ENCODE results near the gene NEMP2.

Gene NEMP2

DNA sequence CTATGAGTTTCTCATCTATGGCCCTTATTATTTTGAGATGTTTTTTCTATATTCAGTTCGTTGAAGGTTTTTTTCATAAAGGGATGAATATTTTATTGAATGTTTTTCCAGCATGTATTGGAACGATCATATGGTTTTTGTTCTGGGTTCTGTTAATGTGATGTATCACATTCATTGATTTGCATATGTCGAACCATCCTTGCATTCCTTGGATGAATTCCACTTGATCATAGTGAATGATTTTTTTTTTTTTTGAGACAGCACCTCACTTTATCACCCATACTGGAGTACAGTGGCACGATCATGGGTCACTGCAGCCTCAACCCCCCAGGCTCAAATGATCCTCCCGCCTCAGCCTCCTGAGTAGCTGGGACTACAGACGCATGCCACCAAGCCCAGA is 5.5 kb upstream of the NEMP2 start:
- Mint-ChIP-seq H3K4me1 (ENCODE audit: low read depth) (peaks cover 22% of the 10 kb centered on the region), H3K9me3 (peaks cover 61% of the 10 kb centered on the region), H3K27me3 (no peaks in the 10 kb centered on the region), H3K4me3 (no peak overlapping the region), H3K27ac (no peak overlapping the region), H3K36me3 (ENCODE audit: low read depth) (peaks cover 68% of the 10 kb centered on the region)
- no peak for DNase-seq

DNA sequence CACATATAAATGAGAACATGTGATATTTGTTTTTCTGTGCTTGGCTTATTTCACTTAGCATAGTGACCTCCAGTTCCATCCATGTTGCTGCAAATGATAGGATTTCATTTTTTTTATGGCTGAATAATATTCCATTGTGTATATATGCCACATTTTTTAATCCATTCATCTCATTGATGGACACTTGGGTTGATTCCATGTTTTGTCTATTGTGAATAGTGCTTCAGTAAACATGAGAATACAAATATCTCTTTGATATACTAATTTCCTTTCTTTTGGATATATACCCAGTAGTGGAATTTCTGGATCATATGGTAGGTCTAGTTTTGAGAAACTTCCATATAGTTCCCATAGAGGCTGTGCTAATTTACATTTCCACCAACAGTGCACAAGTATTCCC is 3.7 kb upstream of the NEMP2 start:
- Mint-ChIP-seq H3K27me3 (no peaks in the 10 kb centered on the region), H3K36me3 (ENCODE audit: low read depth) (peaks cover 81% of the 10 kb centered on the region), H3K4me1 (ENCODE audit: low read depth) (peaks cover 26% of the 10 kb centered on the region), H3K4me3 (no peak overlapping the region), H3K9me3 (peaks cover 61% of the 10 kb centered on the region), H3K27ac (no peak overlapping the region)
- no peak for DNase-seq

DNA sequence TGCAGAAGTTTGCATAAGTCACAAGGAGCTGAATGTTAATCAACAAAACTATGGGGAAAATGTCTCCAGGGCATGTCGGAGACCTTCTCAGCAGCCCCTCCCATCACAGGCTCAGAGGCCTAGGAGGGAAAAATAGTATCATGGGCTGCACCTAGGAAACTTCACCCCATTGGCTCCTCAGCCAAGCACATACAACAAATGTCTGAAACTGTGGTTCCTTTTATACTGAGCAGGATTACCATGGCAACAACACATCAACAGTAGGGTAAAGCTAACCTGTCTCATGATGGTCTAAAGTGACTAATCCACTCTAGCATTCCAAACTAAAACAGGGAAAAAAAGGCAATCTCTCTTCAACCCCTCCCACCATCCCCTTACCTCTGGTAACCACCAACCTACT is 3.2 kb upstream of the NEMP2 start:
- Mint-ChIP-seq H3K4me1 (ENCODE audit: low read depth) (peaks cover 30% of the 10 kb centered on the region), H3K27ac (no peak overlapping the region), H3K9me3 (peaks cover 59% of the 10 kb centered on the region), H3K36me3 (ENCODE audit: low read depth) (peaks cover 82% of the 10 kb centered on the region), H3K4me3 (no peak overlapping the region), H3K27me3 (no peaks in the 10 kb centered on the region)
- DNase-seq = no peak

DNA sequence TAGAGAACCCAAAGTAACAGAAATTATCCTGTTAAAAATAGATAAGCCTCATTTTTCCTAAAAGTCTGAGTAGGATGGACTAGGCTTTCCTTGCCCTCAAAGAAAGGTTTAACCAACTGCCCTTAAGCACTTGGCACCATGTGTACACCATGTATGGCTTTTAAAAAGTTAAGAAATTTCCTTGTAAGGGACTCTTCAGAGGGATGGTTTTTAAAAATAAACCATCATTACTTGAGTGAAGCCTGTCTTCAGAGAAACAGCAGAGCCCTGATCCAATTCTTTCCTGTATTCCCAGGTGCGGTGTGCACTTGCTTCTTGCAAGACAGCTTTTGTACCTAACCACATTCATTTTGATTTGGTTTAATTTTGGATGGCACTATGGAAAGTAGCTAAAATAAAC is 1.1 kb upstream of the NEMP2 start:
- Mint-ChIP-seq H3K36me3 (ENCODE audit: low read depth) (peaks cover 65% of the 10 kb centered on the region), H3K27me3 (no peaks in the 10 kb centered on the region), H3K27ac (peak overlapping the region; percentile 90), H3K4me1 (ENCODE audit: low read depth) (peaks cover 50% of the 10 kb centered on the region), H3K9me3 (peaks cover 38% of the 10 kb centered on the region), H3K4me3 (peak overlapping the region; percentile 96)
- DNase-seq = no peak

DNA sequence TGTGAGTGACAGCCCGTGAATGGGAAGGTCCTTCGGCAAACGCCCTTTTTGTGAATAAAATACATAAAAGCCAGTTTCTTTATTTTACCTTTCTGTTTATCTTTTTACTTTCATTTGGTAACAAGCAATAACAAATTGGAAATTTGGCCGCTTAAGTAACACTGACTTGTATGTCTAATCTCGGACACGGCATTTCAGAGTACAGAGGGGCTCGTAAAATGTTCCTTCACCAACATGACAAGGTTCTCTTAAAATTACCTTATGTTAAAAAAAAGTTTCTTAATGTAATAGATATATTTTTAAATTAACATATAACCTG is 558 bp upstream of the NEMP2 start:
- H3K27me3 Mint-ChIP-seq = no peaks in the 10 kb centered on the region
- peaks cover 60% of the 10 kb centered on the region for H3K36me3 Mint-ChIP-seq (ENCODE audit: low read depth)
- no peak for DNase-seq
- H3K9me3 Mint-ChIP-seq = peaks cover 33% of the 10 kb centered on the region
- H3K4me3 Mint-ChIP-seq = peak overlapping the region; percentile 96
- peak overlapping the region; percentile 96 for H3K27ac Mint-ChIP-seq
- peaks cover 55% of the 10 kb centered on the region for H3K4me1 Mint-ChIP-seq (ENCODE audit: low read depth)

DNA sequence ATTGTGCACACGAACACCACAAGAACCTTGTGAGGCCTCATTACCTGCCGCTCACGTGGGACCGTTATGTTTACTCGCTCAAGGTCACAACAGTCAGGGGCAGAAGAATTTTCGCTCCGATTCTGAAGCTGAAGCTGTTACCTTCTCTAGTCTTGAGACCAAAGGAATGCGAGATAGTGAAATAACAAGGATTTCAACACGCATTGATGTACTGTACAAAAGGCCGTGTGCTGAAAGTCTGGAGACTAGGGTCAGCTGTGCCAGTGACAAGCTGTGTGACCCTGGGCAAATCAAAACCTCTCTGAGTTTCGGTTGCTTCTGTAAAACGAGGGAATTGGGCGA is 583 bp downstream of the NEMP2 start:
- Mint-ChIP-seq H3K4me1 (ENCODE audit: low read depth) (peaks cover 67% of the 10 kb centered on the region), H3K27ac (peak overlapping the region; percentile 100), H3K27me3 (no peaks in the 10 kb centered on the region), H3K4me3 (peak overlapping the region; percentile 96), H3K36me3 (ENCODE audit: low read depth) (peaks cover 53% of the 10 kb centered on the region), H3K9me3 (peaks cover 25% of the 10 kb centered on the region)
- no peak for DNase-seq

DNA sequence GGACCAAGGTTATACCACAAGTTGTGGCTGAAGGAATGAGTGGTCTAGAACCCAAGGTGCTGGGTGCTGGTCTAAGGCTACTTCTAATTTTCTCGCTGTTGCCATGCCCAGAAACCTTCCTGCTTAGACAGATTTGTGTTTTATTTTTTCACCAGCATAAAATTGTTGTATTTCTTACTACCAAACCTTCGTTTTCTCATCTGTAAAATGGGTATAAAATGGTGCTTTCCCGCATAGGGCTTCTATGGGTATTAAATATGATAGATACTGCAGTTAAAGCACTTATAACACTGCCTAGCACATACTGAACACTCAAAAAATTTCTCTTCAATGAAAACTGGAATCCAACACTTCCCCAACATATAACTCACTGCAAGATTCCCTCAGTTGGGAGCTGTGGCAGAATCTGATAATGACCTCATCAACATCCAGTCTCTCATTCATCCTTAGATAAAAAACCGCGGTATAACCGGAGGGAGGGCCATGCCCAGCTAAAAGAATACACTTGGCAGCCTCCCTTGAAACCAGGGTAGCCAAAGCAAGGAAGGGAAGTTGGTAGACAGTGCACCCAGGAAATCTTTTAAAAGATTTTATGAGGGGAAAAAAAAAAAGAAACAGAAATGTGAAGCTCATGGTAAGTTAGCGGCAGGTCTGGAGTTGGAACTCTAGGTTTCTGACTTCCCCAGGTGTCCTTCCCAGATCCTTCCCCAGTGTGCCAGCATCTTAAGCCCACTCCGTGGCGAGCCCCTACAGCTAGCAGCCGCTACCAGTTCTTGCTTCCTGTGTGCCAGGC is 1.2 kb downstream of the NEMP2 start:
- H3K4me3 Mint-ChIP-seq = peak overlapping the region; percentile 96
- peaks cover 71% of the 10 kb centered on the region for H3K4me1 Mint-ChIP-seq (ENCODE audit: low read depth)
- H3K9me3 Mint-ChIP-seq = peaks cover 19% of the 10 kb centered on the region
- H3K27me3 Mint-ChIP-seq = no peaks in the 10 kb centered on the region
- DNase-seq = peak; percentile 69
- H3K36me3 Mint-ChIP-seq (ENCODE audit: low read depth) = peaks cover 47% of the 10 kb centered on the region
- H3K27ac Mint-ChIP-seq = peak overlapping the region; percentile 100

DNA sequence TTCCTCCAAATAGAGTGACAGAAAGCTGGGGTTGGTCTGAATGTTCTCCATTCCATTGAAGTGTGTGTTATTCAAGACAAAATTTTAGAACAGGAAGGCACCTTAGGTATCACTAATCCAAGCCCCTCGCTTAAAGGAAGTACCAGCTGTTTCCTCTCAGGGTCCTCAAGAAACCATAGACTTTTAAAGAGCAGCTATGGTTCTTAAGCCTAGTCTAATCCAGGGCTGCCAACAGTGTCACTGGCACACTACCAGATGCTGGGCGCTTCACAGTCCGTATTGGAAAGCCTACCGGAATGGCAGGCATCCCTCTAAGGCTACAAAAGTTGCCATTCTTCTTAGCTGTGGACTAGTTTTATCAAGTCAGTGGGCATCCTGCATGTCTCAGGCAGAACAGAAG is 1.9 kb downstream of the NEMP2 start:
- Mint-ChIP-seq H3K9me3 (peaks cover 13% of the 10 kb centered on the region), H3K27me3 (no peaks in the 10 kb centered on the region), H3K27ac (peak overlapping the region; percentile 100), H3K4me1 (ENCODE audit: low read depth) (peaks cover 76% of the 10 kb centered on the region), H3K4me3 (peak overlapping the region; percentile 96), H3K36me3 (ENCODE audit: low read depth) (peaks cover 39% of the 10 kb centered on the region)
- DNase-seq = no peak

DNA sequence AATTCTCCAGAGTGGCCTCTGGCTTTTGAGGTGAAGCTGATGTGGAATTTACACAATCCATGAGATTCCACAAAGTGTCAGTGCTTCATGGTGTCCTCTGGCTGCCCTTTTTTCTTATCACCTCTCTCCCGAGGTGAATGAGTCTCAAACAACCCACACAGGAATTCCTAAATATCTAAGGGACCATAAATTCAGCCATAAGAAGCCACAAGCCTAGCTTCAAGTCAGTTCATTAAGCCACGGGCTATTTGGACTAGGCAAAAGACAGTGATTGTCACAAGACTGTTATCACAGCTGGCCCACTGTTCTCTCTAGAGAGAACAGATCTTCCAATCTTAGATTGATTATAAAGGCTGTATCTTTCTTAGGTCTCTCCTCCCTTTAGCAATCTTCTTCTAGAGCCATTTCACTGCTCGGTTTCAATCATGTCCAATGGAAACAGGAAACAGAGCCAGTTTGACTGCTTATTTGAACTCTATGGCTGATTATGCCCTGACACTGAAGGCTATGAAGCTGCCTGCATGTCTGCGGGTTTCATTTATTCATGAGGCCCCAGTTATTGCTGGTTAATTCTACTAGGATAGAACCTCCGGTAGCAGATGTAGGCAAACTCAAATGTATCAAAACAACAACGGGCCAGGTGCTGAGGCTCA is 4.1 kb downstream of the NEMP2 start:
- Mint-ChIP-seq H3K36me3 (ENCODE audit: low read depth) (peaks cover 17% of the 10 kb centered on the region), H3K27me3 (no peaks in the 10 kb centered on the region), H3K4me1 (ENCODE audit: low read depth) (peaks cover 72% of the 10 kb centered on the region), H3K9me3 (no peaks in the 10 kb centered on the region), H3K4me3 (no peak overlapping the region), H3K27ac (peak overlapping the region; percentile 75)
- DNase-seq = no peak

DNA sequence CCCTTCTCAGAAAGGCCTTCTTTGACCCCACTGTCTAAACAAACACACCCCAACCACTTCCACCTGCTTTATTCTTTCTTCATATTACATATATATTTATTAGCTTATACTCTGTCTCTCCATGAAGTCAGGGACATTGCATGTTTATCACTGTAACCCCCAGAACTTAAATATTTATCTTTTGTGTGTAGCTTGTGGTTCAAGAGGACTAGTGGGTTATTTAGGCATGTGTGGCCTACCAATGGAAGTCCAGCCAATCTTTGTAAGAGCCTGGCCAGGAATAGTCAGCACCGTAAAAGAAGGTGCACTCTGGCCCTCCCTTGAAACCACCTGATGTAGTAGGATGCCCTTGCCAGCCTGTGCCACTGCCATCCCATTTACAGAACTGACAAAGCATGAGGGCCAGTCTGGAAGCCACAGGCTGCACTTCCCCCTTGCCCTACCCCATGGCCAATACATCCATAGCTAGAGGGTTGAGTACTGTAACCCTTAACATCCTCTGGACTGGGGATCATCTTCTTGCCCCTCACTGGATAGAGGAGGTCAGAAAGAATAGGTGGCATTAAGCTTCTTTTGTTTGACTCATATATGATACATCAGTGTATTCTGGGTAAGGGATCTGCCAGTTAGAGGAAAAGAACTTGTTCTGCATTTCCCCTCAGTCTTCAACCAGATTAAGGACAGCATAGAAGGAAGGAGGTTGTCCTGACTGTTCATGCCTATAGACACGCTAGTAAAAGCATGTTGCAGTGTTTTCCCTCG is 4.9 kb downstream of the NEMP2 start:
- no peak for DNase-seq
- peak overlapping the region; percentile 75 for H3K27ac Mint-ChIP-seq
- no peaks in the 10 kb centered on the region for H3K27me3 Mint-ChIP-seq
- H3K36me3 Mint-ChIP-seq (ENCODE audit: low read depth) = peaks cover 15% of the 10 kb centered on the region
- H3K9me3 Mint-ChIP-seq = no peaks in the 10 kb centered on the region
- H3K4me1 Mint-ChIP-seq (ENCODE audit: low read depth) = peaks cover 78% of the 10 kb centered on the region
- H3K4me3 Mint-ChIP-seq = no peak overlapping the region

DNA sequence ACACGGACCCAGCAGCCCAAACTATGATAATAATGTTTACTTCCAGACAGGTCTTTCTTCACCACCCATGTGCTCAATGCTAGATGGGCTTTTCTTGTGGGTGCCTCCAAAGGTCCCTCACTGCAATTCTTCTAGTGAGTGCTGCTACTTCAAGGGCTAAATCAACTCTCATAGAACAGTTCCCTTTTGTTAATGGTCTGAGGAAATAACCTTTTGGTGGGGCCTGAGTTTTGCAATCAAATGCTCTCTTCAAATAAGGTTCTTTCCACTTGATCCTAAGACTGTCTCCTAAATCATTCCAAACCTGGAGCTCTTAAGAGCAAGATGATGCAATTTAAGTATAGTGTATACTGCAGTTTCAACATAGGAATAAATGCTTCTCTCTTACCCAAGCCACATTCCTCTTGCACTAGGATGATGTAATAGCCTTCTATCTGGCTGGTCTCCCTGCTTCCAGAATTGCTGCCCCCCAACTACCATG is 6.0 kb downstream of the NEMP2 start:
- H3K36me3 Mint-ChIP-seq (ENCODE audit: low read depth) = peaks cover 18% of the 10 kb centered on the region
- H3K27ac Mint-ChIP-seq = no peak overlapping the region
- no peaks in the 10 kb centered on the region for H3K9me3 Mint-ChIP-seq
- DNase-seq = no peak
- peaks cover 77% of the 10 kb centered on the region for H3K4me1 Mint-ChIP-seq (ENCODE audit: low read depth)
- H3K4me3 Mint-ChIP-seq = no peak overlapping the region
- H3K27me3 Mint-ChIP-seq = no peaks in the 10 kb centered on the region

DNA sequence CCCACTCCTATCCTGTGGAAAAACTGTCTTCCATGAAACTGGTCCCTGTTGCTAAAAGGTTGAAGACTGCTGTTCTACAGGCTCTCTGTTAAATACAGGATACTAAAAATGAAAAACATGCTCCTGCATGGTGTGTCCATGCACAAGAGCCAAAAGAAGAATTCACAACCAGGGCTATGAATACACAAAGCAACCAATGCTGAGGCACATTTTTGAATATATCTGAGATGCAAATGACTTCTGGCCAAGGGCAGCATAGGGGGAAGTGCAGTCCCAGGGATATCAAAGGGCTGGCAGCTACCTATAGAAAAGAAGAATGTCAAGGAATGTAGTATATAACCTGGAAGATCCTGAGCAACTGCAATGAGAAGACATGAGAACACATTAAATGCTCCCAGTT is 6.6 kb downstream of the NEMP2 start:
- peaks cover 18% of the 10 kb centered on the region for H3K36me3 Mint-ChIP-seq (ENCODE audit: low read depth)
- H3K27ac Mint-ChIP-seq = no peak overlapping the region
- no peak for DNase-seq
- H3K4me3 Mint-ChIP-seq = no peak overlapping the region
- H3K27me3 Mint-ChIP-seq = no peaks in the 10 kb centered on the region
- H3K4me1 Mint-ChIP-seq (ENCODE audit: low read depth) = peaks cover 70% of the 10 kb centered on the region
- no peaks in the 10 kb centered on the region for H3K9me3 Mint-ChIP-seq

DNA sequence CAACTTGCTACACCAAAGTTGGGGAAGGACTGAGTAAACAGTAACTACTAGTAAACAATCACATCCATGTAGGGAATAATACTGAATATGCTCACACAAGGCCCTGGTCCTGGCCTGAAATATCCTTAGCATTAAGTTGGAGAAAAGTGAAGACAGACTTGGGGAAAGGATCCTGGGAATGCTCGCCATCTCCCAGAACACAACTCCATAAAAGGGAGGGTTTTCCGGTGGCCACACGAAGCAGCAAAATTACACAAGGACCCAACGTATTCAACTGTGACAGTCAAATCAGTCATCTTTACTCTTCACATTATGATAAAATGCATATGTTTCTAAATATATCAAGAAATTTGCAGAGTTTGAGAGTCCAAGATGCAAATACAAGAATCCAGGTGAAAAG is 7.3 kb downstream of the NEMP2 start:
- DNase-seq = no peak
- Mint-ChIP-seq H3K4me1 (ENCODE audit: low read depth) (peaks cover 63% of the 10 kb centered on the region), H3K27me3 (no peaks in the 10 kb centered on the region), H3K4me3 (no peak overlapping the region), H3K9me3 (no peaks in the 10 kb centered on the region), H3K36me3 (ENCODE audit: low read depth) (peaks cover 25% of the 10 kb centered on the region), H3K27ac (no peak overlapping the region)

DNA sequence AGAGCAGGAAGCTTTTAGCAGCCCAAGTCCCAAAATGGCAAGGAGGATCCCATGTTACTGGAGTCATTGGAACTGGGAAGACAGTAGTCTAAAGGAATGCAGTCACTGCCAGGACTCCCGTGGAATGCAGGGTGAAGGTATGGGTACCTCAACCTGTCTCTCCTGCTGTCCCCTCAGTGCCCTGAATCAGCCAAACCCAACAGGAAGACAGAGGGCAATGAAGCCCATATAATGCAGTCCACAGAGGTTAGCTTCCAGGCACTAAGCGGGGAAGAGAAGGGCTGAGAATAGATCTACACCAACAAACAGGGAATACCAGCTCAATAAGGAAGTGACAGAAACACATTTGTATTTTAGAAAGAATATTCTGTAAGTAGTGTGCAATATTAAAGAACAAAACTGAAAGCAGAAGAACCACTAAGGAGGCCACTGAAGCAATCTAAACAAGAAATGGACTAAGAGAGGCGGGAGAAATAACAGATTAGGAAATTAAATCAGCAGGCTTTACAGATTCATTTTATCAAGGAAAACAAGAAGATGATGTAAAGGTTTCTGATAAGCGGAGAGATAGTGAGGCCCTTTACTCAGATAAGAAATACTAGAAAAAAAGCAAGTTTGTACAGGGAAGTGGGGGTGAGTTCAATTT is 8.3 kb downstream of the NEMP2 start:
- Mint-ChIP-seq H3K27me3 (no peaks in the 10 kb centered on the region), H3K4me1 (ENCODE audit: low read depth) (peaks cover 61% of the 10 kb centered on the region), H3K36me3 (ENCODE audit: low read depth) (peaks cover 27% of the 10 kb centered on the region), H3K9me3 (no peaks in the 10 kb centered on the region), H3K4me3 (no peak overlapping the region), H3K27ac (no peak overlapping the region)
- no peak for DNase-seq
